Natural killer cell (primary cell): ENCODE data around the gene MBNL3. TPM values are rescaled to one million over a fixed set of nuclear protein-coding genes. Genes with fewer than 3 reads are reported as not detected.

ENCODE experiments used
- ATAC-seq, 3 donors: fragments of 150-1000 bp in 2 of 3; fragments of 200-7000 bp in 1 of 3; cut with Tn5 transposase; 1 replicate in 1 of 3; 2 replicates in 2 of 3; pipeline ENCODE4 v1.10.0; 2021; ENCODE audit warnings: mild to moderate bottlenecking in 2 of 3, moderate library complexity in 2 of 3
- DNase-seq, 2 donors: peaks; one replicate each; pipeline versions ENCODE4 v3.0.0 to v3.0.0-alpha.2; 2013 to 2021; ENCODE audit warnings: mixed read lengths in 1 of 2
- H3K27ac ChIP-seq: one replicate; pipeline ENCODE4 v1.5.1; 2013; ENCODE audit warnings: mild to moderate bottlenecking, low read length
- H3K27me3 ChIP-seq: one replicate; pipeline ENCODE4 v1.6.1; 2013; ENCODE audit warnings: low read length; ENCODE audit not compliant: control insufficient read depth, insufficient read depth
- H3K36me3 ChIP-seq: one replicate; pipeline ENCODE4 v1.6.1; 2013; ENCODE audit warnings: low read length; ENCODE audit not compliant: control insufficient read depth, insufficient read depth
- H3K4me1 ChIP-seq: one replicate; pipeline ENCODE4 v1.6.1; 2013; ENCODE audit warnings: low read length; ENCODE audit not compliant: control insufficient read depth, insufficient read depth
- H3K4me3 ChIP-seq: one replicate; pipeline ENCODE4 v1.5.1; 2013; ENCODE audit warnings: low read length
- H3K9me3 ChIP-seq: one replicate; pipeline ENCODE4 v1.6.1; 2013; ENCODE audit warnings: low read length; ENCODE audit not compliant: control insufficient read depth, insufficient read depth
- H3K27ac Mint-ChIP-seq, 2 donors: one replicate each; pipeline ENCODE4 v1.8.0; 2022; ENCODE audit warnings: mild to moderate bottlenecking in 2 of 2, mixed read lengths in 2 of 2, moderate library complexity in 1 of 2
- H3K27me3 Mint-ChIP-seq, 2 donors: one replicate each; pipeline ENCODE4 v1.8.0; 2022; ENCODE audit warnings: low read depth in 2 of 2, mixed read lengths in 2 of 2
- H3K36me3 Mint-ChIP-seq: one replicate; pipeline ENCODE4 v1.8.0; 2022; ENCODE audit warnings: mixed read lengths
- H3K4me1 Mint-ChIP-seq, 2 donors: one replicate each; pipeline ENCODE4 v1.8.0; 2022; ENCODE audit warnings: mixed read lengths in 2 of 2
- H3K4me3 Mint-ChIP-seq: one replicate; pipeline ENCODE4 v1.8.0; 2022; ENCODE audit warnings: mild to moderate bottlenecking, moderate library complexity, mixed read lengths
- H3K9me3 Mint-ChIP-seq, 2 donors: one replicate each; pipeline ENCODE4 v1.8.0; 2022; ENCODE audit warnings: mixed read lengths in 2 of 2
- WGBS: methylation state at CpG from one replicate; pipeline ENCODE4 v1.1.7; 2013; ENCODE audit warnings: missing lambda C conversion rate; ENCODE audit not compliant: insufficient coverage; 5-methylcytosine and 5-hydroxymethylcytosine counted together
- intact Hi-C: fragments of 100-400 bp; cut with micrococcal nuclease; formaldehyde crosslinking; loops from one replicate; pipeline ENCODE4 v1.14.2; 2022
- total RNA-seq, 4 donors: library from RNA; stranded (reverse); fragments of 120-200 nt in 1 of 4; gene quantifications; one replicate each; pipeline versions ENCODE4 v1.2.3 to v1.2.4, GENCODE V29; 2013 to 2022
- TF ChIP-seq, protein P1 (sequence below): fragments of 200-600 bp; IDR thresholded peaks from one replicate; pipeline ENCODE4 v1.8.0; 2022; ENCODE audit warnings: antibody characterized with exemption

Gene MBNL3
- total RNA-seq, 3 donors from 2014 or later (not counting 1 experiment from before 2014, with no cell fraction given), result 55.3 to 64.3 (median 59.3) TPM

DNA sequence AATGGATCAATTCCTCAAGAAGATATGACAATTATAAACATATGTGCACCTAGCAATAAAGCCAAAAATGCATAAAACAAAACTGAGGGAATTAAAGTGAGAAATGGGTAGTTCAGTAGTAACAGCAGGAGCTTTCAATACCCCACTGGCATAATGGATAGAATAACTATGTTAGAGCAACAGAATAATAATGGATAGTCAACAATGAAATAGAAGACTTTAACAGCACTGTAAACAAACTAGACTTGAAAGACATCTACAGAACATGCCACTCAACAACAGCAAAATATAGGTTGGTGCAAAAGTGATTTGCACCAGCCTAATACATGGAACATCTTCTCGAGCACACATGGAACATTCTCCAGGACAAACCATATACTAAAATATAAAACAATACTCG is 20.0 kb upstream of the MBNL3 start:
- ATAC-seq, result no peak
- WGBS, result no CpG with 5 or more reads among the region's 2 CpGs
- no peak overlapping the region for H3K27ac ChIP-seq
- Mint-ChIP-seq H3K36me3 (no peaks in the 10 kb centered on the region), H3K27me3 (peaks cover 4 to 64% of the 10 kb centered on the region in 2 donors), H3K4me1 (no peaks in the 10 kb centered on the region), H3K9me3 (no peaks in the 10 kb centered on the region), H3K27ac (no peak overlapping the region), H3K4me3 (no peak overlapping the region)
- H3K9me3 ChIP-seq, result no peaks in the 10 kb centered on the region
- intact Hi-C loops, result no loop called here
- H3K36me3 ChIP-seq, result no peaks in the 10 kb centered on the region
- H3K4me3 ChIP-seq, result no peak overlapping the region
- no peak for DNase-seq
- H3K4me1 ChIP-seq, result no peaks in the 10 kb centered on the region
- no peaks in the 10 kb centered on the region for H3K27me3 ChIP-seq
- TF ChIP-seq, protein P1, sequence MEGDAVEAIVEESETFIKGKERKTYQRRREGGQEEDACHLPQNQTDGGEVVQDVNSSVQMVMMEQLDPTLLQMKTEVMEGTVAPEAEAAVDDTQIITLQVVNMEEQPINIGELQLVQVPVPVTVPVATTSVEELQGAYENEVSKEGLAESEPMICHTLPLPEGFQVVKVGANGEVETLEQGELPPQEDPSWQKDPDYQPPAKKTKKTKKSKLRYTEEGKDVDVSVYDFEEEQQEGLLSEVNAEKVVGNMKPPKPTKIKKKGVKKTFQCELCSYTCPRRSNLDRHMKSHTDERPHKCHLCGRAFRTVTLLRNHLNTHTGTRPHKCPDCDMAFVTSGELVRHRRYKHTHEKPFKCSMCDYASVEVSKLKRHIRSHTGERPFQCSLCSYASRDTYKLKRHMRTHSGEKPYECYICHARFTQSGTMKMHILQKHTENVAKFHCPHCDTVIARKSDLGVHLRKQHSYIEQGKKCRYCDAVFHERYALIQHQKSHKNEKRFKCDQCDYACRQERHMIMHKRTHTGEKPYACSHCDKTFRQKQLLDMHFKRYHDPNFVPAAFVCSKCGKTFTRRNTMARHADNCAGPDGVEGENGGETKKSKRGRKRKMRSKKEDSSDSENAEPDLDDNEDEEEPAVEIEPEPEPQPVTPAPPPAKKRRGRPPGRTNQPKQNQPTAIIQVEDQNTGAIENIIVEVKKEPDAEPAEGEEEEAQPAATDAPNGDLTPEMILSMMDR, result no peak

DNA sequence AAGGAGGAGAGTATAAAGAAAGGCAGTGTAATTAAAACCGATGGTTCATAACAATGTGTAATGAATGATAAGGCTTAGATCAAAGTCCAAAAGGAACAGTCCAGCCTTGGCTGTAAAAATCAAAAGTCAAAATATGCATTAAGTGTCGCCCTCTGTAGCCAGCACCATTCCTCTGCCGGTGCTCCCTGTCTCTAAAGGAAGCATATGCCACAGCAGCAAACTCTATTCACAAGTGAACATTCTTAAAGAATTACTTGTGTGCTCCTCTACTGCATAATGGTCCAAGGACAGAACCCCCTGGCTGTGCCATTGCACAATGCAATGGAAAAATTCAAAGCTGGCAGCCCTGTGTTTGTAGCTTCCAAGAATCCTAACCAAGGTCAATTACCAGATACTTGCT is 16.3 kb upstream of the MBNL3 start:
- 96% methylated on average over 3 of the region's 3 CpGs for WGBS
- no peaks in the 10 kb centered on the region for H3K4me1 ChIP-seq
- no peak overlapping the region for H3K27ac ChIP-seq
- Mint-ChIP-seq H3K36me3 (no peaks in the 10 kb centered on the region), H3K4me3 (no peak overlapping the region), H3K27me3 (peaks cover 4 to 49% of the 10 kb centered on the region in 2 donors), H3K9me3 (no peaks in the 10 kb centered on the region), H3K27ac (no peak overlapping the region), H3K4me1 (no peaks in the 10 kb centered on the region)
- intact Hi-C loops, result no loop called here
- no peak for ATAC-seq
- no peaks in the 10 kb centered on the region for H3K36me3 ChIP-seq
- TF ChIP-seq, protein P1, result no peak
- H3K27me3 ChIP-seq, result no peaks in the 10 kb centered on the region
- DNase-seq, result no peak
- H3K9me3 ChIP-seq, result no peaks in the 10 kb centered on the region
- no peak overlapping the region for H3K4me3 ChIP-seq

GRCh38 chrX:132504417-132504816 is 15.6 kb upstream of the MBNL3 start:
- no peak for DNase-seq
- TF ChIP-seq, protein P1, result no peak
- Histone ChIP-seq H3K36me3 (no peaks in the 10 kb centered on the region), H3K4me1 (no peaks in the 10 kb centered on the region), H3K4me3 (no peak overlapping the region), H3K27ac (no peak overlapping the region), H3K9me3 (no peaks in the 10 kb centered on the region), H3K27me3 (no peaks in the 10 kb centered on the region)
- H3K27ac Mint-ChIP-seq, result no peak overlapping the region
- H3K9me3 Mint-ChIP-seq, result no peaks in the 10 kb centered on the region
- no peaks in the 10 kb centered on the region for H3K36me3 Mint-ChIP-seq
- intact Hi-C loops, result no loop called here
- ATAC-seq, result no peak
- no peaks in the 10 kb centered on the region for H3K4me1 Mint-ChIP-seq
- peaks cover 3 to 49% of the 10 kb centered on the region in 2 donors for H3K27me3 Mint-ChIP-seq
- WGBS, result 92% methylated on average over 1 of the region's 1 CpG
- no peak overlapping the region for H3K4me3 Mint-ChIP-seq

GRCh38 chrX:132501606-132502005 is 12.8 kb upstream of the MBNL3 start:
- intact Hi-C loops, result no loop called here
- H3K27ac Mint-ChIP-seq, result no peak overlapping the region
- Histone ChIP-seq H3K9me3 (no peaks in the 10 kb centered on the region), H3K27me3 (no peaks in the 10 kb centered on the region), H3K36me3 (no peaks in the 10 kb centered on the region), H3K4me3 (no peak overlapping the region), H3K27ac (no peak overlapping the region), H3K4me1 (no peaks in the 10 kb centered on the region)
- ATAC-seq (no peak), DNase-seq (no peak)
- peaks cover 0 to 49% of the 10 kb centered on the region in 2 donors for H3K27me3 Mint-ChIP-seq
- TF ChIP-seq, protein P1, result no peak
- no peaks in the 10 kb centered on the region for H3K9me3 Mint-ChIP-seq
- WGBS, result 100% methylated on average over 1 of the region's 2 CpGs
- no peaks in the 10 kb centered on the region for H3K36me3 Mint-ChIP-seq
- H3K4me3 Mint-ChIP-seq, result no peak overlapping the region
- H3K4me1 Mint-ChIP-seq, result no peaks in the 10 kb centered on the region
